HL-60 (cell line): ENCODE measurements around the gene GPR173.

Experiments
- DNase-seq, 2 experiments: peaks; one replicate each; pipeline ENCODE4 v3.0.0-alpha.2; 2010 to 2020; ENCODE audit warnings: low read depth in 1 of 2, low spot score in 1 of 2
- H3K27ac ChIP-seq: fragments of 250-450 bp; sonication (Bioruptor Pico); replicated peaks from 2 replicates; pipeline ENCODE4 v1.5.1; 2020; ENCODE audit warnings: mild to moderate bottlenecking, moderate library complexity
- H3K27me3 ChIP-seq: fragments of 250-450 bp; sonication (Bioruptor Pico); 2 replicates; pipeline ENCODE4 v1.5.1; 2021; ENCODE audit warnings: mild to moderate bottlenecking, moderate library complexity; ENCODE audit not compliant: insufficient read depth, poor library complexity, severe bottlenecking
- H3K4me3 ChIP-seq: replicated peaks from 2 replicates; pipeline ENCODE4 v1.5.1; 2011; ENCODE audit warnings: mild to moderate bottlenecking, control low read depth, low read length; ENCODE audit not compliant: insufficient read depth
- GABPA ChIP-seq: IDR thresholded peaks from 2 replicates; pipeline ENCODE4 v1.6.1; 2012; ENCODE audit warnings: low read depth
- POLR2AphosphoS5 ChIP-seq: IDR thresholded peaks from 2 replicates; pipeline ENCODE4 v1.6.1; 2012; ENCODE audit warnings: low read depth
- SPI1 ChIP-seq: IDR thresholded peaks from 2 replicates; pipeline ENCODE4 v1.6.1; 2012; ENCODE audit warnings: low read depth, mild to moderate bottlenecking, borderline replicate concordance
- TF ChIP-seq, protein P1 (sequence below): IDR thresholded peaks from 2 replicates; pipeline ENCODE4 v1.6.1; 2012; ENCODE audit warnings: low read depth; ENCODE audit not compliant: insufficient replicate concordance
- TF ChIP-seq, protein P2 (sequence below): IDR thresholded peaks from one replicate; pipeline ENCODE4 v1.5.1; 2011; ENCODE audit warnings: low read length, control low read depth, inconsistent platforms; ENCODE audit not compliant: insufficient read depth

GPR173 gene

DNA sequence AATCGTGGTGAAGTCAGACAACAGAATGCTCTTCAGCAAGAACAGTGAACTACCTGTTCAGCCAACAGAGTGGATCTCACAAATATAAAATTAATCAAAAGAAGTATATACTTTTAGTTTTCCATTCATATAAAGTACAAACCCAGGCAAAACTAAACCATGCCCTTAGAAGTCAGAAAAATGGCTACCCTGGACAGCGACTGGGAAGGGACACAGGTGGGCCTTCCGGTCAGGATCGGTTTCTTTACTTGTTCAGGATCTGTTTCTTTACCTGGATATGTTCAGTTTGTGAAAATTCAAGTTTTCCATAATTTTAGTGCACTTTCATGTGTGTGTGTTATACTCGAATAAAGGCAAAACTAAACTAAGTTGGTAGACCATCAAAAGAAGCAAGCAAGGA, 12.4 kb upstream of the GPR173 start:
- TF ChIP-seq POLR2AphosphoS5, result no peak
- TF ChIP-seq, protein P1, sequence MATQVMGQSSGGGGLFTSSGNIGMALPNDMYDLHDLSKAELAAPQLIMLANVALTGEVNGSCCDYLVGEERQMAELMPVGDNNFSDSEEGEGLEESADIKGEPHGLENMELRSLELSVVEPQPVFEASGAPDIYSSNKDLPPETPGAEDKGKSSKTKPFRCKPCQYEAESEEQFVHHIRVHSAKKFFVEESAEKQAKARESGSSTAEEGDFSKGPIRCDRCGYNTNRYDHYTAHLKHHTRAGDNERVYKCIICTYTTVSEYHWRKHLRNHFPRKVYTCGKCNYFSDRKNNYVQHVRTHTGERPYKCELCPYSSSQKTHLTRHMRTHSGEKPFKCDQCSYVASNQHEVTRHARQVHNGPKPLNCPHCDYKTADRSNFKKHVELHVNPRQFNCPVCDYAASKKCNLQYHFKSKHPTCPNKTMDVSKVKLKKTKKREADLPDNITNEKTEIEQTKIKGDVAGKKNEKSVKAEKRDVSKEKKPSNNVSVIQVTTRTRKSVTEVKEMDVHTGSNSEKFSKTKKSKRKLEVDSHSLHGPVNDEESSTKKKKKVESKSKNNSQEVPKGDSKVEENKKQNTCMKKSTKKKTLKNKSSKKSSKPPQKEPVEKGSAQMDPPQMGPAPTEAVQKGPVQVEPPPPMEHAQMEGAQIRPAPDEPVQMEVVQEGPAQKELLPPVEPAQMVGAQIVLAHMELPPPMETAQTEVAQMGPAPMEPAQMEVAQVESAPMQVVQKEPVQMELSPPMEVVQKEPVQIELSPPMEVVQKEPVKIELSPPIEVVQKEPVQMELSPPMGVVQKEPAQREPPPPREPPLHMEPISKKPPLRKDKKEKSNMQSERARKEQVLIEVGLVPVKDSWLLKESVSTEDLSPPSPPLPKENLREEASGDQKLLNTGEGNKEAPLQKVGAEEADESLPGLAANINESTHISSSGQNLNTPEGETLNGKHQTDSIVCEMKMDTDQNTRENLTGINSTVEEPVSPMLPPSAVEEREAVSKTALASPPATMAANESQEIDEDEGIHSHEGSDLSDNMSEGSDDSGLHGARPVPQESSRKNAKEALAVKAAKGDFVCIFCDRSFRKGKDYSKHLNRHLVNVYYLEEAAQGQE, result peak; percentile 82
- no peak for TF ChIP-seq GABPA
- TF ChIP-seq SPI1, result no peak
- TF ChIP-seq, protein P2, sequence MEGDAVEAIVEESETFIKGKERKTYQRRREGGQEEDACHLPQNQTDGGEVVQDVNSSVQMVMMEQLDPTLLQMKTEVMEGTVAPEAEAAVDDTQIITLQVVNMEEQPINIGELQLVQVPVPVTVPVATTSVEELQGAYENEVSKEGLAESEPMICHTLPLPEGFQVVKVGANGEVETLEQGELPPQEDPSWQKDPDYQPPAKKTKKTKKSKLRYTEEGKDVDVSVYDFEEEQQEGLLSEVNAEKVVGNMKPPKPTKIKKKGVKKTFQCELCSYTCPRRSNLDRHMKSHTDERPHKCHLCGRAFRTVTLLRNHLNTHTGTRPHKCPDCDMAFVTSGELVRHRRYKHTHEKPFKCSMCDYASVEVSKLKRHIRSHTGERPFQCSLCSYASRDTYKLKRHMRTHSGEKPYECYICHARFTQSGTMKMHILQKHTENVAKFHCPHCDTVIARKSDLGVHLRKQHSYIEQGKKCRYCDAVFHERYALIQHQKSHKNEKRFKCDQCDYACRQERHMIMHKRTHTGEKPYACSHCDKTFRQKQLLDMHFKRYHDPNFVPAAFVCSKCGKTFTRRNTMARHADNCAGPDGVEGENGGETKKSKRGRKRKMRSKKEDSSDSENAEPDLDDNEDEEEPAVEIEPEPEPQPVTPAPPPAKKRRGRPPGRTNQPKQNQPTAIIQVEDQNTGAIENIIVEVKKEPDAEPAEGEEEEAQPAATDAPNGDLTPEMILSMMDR, result no peak
- DNase-seq, result no peak
- no peak overlapping the region for H3K4me3 ChIP-seq

DNA sequence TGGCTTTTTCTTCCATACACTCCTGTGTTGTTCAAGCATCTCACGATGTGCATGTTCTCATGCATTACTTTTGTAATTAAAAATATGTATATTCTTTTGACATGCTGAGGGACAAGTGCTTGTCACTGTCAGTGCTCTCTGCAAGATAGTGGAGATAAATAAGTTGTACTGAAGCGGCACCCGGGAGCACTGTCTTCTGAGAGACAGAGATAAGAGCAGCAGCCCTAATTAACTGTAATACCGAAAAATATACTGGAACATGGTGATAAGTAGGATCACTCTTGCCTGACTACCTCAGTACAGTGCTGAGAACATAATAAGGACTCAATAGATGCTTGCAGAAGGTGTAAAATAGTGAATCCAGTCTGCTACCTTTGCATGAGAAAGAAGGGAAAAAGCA, 9.4 kb upstream of the GPR173 start:
- Histone ChIP-seq H3K27me3 (no peaks in the 10 kb centered on the region), H3K4me3 (no peak overlapping the region), H3K27ac (no peak overlapping the region)
- DNase-seq, result no peak
- TF ChIP-seq SPI1 (no peak), GABPA (no peak), POLR2AphosphoS5 (no peak)
- TF ChIP-seq, protein P2, result no peak
- TF ChIP-seq, protein P1, result no peak

More for the DNA sequence above, 12.4 kb upstream of the GPR173 start:
- H3K27ac ChIP-seq, result no peak overlapping the region
- no peaks in the 10 kb centered on the region for H3K27me3 ChIP-seq

DNA sequence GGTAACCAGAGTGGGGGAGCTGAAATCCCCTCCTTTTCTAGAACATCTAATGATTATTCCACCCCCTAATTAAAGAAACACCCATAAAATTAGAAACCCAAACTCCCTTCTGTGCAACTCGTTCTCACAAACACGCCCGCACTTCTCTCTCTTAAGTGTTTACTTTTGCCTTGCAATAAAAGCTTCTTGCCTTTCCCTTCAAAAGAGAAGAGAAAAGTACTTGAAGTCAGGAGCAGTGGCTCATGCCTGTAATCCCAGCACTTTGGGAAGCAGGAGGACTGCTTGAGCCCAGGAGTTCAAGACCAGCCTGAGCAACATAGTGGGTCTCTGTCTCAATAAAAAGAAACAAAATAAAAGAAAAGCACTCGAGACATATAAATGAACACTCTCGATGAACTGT, 3.6 kb upstream of the GPR173 start:
- no peak for DNase-seq
- H3K4me3 ChIP-seq, result no peak overlapping the region
- no peak for TF ChIP-seq POLR2AphosphoS5
- TF ChIP-seq, protein P1, result no peak
- no peak for TF ChIP-seq SPI1
- TF ChIP-seq, protein P2, result no peak

More for the DNA sequence above, 3.6 kb upstream of the GPR173 start:
- Histone ChIP-seq H3K27ac (no peak overlapping the region), H3K27me3 (no peaks in the 10 kb centered on the region)
